ENCODE results near the gene CFAP90.
A peak's percentile ranks its signal among the peaks of the same experiment; 100 is the strongest.

CFAP90 gene

GRCh38 chr5:7823594-7823993 is 27.3 kb downstream of the CFAP90 start:
- TF ChIP-seq, protein P1, sequence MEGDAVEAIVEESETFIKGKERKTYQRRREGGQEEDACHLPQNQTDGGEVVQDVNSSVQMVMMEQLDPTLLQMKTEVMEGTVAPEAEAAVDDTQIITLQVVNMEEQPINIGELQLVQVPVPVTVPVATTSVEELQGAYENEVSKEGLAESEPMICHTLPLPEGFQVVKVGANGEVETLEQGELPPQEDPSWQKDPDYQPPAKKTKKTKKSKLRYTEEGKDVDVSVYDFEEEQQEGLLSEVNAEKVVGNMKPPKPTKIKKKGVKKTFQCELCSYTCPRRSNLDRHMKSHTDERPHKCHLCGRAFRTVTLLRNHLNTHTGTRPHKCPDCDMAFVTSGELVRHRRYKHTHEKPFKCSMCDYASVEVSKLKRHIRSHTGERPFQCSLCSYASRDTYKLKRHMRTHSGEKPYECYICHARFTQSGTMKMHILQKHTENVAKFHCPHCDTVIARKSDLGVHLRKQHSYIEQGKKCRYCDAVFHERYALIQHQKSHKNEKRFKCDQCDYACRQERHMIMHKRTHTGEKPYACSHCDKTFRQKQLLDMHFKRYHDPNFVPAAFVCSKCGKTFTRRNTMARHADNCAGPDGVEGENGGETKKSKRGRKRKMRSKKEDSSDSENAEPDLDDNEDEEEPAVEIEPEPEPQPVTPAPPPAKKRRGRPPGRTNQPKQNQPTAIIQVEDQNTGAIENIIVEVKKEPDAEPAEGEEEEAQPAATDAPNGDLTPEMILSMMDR (IDR thresholded peaks at IDR 0.05; ENCODE audit: borderline replicate concordance, control extremely low read depth, extremely low read depth, insufficient read depth, missing control alignments), result no peak
- no peak for DNase-seq (ENCODE audit: low spot score)

DNA sequence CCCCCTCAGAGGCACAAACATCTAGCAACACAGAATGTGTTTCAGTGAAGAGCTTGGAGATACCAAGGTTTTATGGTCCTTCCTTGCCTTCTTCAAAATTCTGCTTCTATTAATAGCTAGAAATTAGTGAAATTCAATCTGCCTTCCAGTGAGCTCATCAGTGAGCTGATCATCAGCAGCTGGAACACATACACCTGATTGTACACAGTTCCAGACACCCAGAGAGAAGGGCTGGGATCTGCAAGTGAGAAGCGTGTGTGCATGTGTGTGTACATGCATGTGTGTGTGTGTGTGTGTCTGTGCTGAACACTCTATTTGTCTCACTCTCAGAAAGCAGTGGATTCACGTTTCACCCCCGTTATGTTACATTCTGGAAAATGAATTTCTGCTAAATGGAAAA is 28.5 kb downstream of the CFAP90 start:
- no peak for DNase-seq (ENCODE audit: low spot score)
- TF ChIP-seq, protein P1 (IDR thresholded peaks at IDR 0.05; ENCODE audit: borderline replicate concordance, control extremely low read depth, extremely low read depth, insufficient read depth, missing control alignments), result no peak
- in situ Hi-C loops (cut with MboI; ENCODE audit: low sequenced_read_pairs, unreplicated experiment), result no loop called here

More at GRCh38 chr5:7823594-7823993, 27.3 kb downstream of the CFAP90 start:
- in situ Hi-C loops (cut with MboI; ENCODE audit: low sequenced_read_pairs, unreplicated experiment), result no loop called here

- no peak for DNase-seq (ENCODE audit: low spot score)
- in situ Hi-C loops (cut with MboI; ENCODE audit: low sequenced_read_pairs, unreplicated experiment), result no loop called here
- TF ChIP-seq, protein P1 (IDR thresholded peaks at IDR 0.05; ENCODE audit: borderline replicate concordance, control extremely low read depth, extremely low read depth, insufficient read depth, missing control alignments), result no peak
These were observed 34.4 kb downstream of the CFAP90 start for GRCh38 chr5:7816535-7816901.

DNA sequence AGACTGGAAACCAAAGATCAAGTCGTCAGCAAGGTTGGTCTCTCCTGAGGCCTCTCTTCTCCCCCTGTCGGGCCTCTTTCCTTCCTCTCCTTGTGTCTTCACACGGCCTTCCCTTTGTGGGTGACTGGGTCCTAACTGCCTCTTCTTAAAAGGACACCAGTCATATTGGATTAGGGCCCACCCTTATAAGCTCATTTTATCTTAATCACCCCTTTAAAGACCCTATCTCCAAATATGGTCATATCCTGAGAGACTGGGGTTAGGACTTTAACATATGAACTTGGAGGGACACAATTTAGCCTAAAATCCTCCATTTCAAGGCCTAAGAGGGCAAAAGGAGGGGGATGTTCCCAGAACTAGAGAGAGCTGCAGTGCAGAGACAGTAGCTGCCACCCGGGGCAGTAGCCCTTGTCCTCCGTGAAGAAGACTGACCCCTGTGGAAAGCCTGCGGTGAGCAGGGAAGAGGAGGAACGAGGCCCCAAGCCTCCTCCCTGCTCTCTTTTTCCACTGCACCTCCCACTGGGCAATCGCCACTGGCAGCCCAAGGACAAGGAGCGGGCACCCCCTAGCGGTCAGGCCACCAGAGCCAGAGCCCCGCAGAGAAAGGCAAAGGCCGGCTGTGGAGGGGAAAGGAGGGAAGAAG is 34.9 kb downstream of the CFAP90 start:
- TF ChIP-seq, protein P1 (IDR thresholded peaks at IDR 0.05; ENCODE audit: borderline replicate concordance, control extremely low read depth, extremely low read depth, insufficient read depth, missing control alignments), result peak; percentile 91
- DNase-seq (ENCODE audit: low spot score), result peak; percentile 80
- in situ Hi-C loops (cut with MboI; ENCODE audit: low sequenced_read_pairs, unreplicated experiment), result no loop called here

- TF ChIP-seq, protein P1 (IDR thresholded peaks at IDR 0.05; ENCODE audit: borderline replicate concordance, control extremely low read depth, extremely low read depth, insufficient read depth, missing control alignments), result no peak
- in situ Hi-C loops (cut with MboI; ENCODE audit: low sequenced_read_pairs, unreplicated experiment), result no loop called here
- no peak for DNase-seq (ENCODE audit: low spot score)
These were observed 36.1 kb downstream of the CFAP90 start for GRCh38 chr5:7814816-7815215.

DNA sequence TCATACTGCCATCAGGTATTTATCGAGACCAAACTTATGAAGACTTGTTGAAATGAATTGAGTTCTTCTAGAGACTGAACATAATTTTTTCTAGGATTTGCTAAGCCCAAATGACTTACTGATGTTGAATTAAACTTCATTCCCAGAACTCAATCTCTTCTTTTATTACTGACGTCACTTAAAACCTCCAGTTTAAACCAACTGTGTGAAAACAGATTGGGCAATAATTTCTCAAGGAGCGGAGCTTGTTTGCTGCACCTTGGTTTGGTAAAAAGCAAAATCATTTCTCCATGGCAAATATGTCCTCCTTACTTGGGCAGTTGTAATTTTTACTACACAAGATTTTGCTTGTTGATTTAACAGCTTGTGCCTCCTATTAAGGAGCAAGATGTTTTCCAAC is 37.4 kb downstream of the CFAP90 start:
- DNase-seq (ENCODE audit: low spot score), result no peak
- TF ChIP-seq, protein P1 (IDR thresholded peaks at IDR 0.05; ENCODE audit: borderline replicate concordance, control extremely low read depth, extremely low read depth, insufficient read depth, missing control alignments), result no peak
- in situ Hi-C loops (cut with MboI; ENCODE audit: low sequenced_read_pairs, unreplicated experiment), result no loop called here

Data from GM13976 (cell line).